Measurements from ENCODE around the gene ARFGAP3. TPM values are rescaled to one million over a fixed set of nuclear protein-coding genes. Genes with fewer than 3 reads are reported as not detected.

The ARFGAP3 gene
- polyA plus RNA-seq, 1 of the 3 experiments (the other 2 are of a cell fraction) = 12.6 TPM

GRCh38 chr22:42817556-42817955 is 39.5 kb downstream of the ARFGAP3 start (continued):
- TF ChIP-seq MEF2A (IDR thresholded peaks at IDR 0.05; ENCODE audit: borderline replicate concordance, low read depth) (no peak), RXRA (IDR thresholded peaks at IDR 0.05; ENCODE audit: borderline replicate concordance, low read depth) (no peak), TEAD4 (IDR thresholded peaks at IDR 0.05; ENCODE audit: borderline replicate concordance, insufficient read depth) (no peak), ELF1 (IDR thresholded peaks at IDR 0.05) (no peak), ZBTB33 (IDR thresholded peaks at IDR 0.05; ENCODE audit: borderline replicate concordance, low read depth) (no peak)

- POLR2A ChIA-PET = no interaction called here
- WGBS (ENCODE audit: low lambda C conversion rate) = 100% methylated on average over 3 of the region's 3 CpGs
- CTCF ChIA-PET = no interaction called here
These were observed 40.7 kb downstream of the ARFGAP3 start for GRCh38 chr22:42816336-42816735.

DNA sequence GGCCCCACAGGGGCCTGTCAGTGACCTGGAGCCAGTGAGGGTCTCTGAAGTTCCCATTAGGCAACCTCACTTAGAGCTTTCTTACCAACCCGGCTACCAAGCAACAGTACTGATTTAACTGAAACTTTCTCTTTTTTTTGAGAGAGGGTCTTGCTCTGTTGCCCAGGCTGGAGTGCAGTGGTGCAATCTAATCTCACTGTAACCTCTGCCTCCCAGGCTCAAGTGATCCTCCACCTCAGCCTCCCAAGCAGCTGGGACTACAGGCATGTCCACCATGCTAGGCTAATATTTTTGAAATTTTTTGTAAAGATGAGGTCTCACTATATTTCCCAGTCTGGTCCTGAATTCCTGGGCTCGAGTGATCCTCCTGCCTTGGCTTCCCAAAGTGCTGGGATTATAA is 42.5 kb downstream of the ARFGAP3 start:
- H2AFZ ChIP-seq (ENCODE audit: low read depth) = no peak overlapping the region
- H4K20me1 ChIP-seq (ENCODE audit: insufficient read depth) = no peaks in the 10 kb centered on the region
- POLR2A ChIA-PET = no interaction called here
- no peak overlapping the region for H3K4me3 ChIP-seq (ENCODE audit: low read depth in 2 of 2, low read length in 1 of 2)
- H3F3A ChIP-seq (replicated peaks; ENCODE audit: insufficient read depth) = no peaks in the 10 kb centered on the region
- CTCF ChIA-PET = interaction anchor here (0.6 kb wide), 1 partner anchor 34 kb away, joined by 3 read pairs; no protein-coding TSS in a partner anchor
- TF ChIP-seq RXRA (IDR thresholded peaks at IDR 0.05; ENCODE audit: borderline replicate concordance, low read depth) (no peak), MEF2A (IDR thresholded peaks at IDR 0.05; ENCODE audit: borderline replicate concordance, low read depth) (no peak), RFX5 (IDR thresholded peaks at IDR 0.05; ENCODE audit: low read length) (no peak)
- TF ChIP-seq, protein P1, sequence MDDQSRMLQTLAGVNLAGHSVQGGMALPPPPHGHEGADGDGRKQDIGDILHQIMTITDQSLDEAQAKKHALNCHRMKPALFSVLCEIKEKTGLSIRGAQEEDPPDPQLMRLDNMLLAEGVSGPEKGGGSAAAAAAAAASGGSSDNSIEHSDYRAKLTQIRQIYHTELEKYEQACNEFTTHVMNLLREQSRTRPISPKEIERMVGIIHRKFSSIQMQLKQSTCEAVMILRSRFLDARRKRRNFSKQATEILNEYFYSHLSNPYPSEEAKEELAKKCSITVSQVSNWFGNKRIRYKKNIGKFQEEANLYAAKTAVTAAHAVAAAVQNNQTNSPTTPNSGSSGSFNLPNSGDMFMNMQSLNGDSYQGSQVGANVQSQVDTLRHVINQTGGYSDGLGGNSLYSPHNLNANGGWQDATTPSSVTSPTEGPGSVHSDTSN (IDR thresholded peaks at IDR 0.05) = no peak
- H3K27ac ChIP-seq (ENCODE audit: low read depth in 2 of 2, low read length in 1 of 2) = no peak overlapping the region
- no peaks in the 10 kb centered on the region for H3K27me3 ChIP-seq (ENCODE audit: insufficient read depth)
- no peaks in the 10 kb centered on the region for H3K79me2 ChIP-seq (ENCODE audit: insufficient read depth)
- H3K36me3 ChIP-seq (replicated peaks in 1 of 2; ENCODE audit: control insufficient read depth in 1 of 2, insufficient read depth in 2 of 2, low read length in 1 of 2) = peaks cover 4 to 14% of the 10 kb centered on the region in 2 experiments
- no peak overlapping the region for H3K4me2 ChIP-seq
- no peaks in the 10 kb centered on the region for H3K9me3 ChIP-seq
- H3K9me2 ChIP-seq = no peaks in the 10 kb centered on the region
- H3K9ac ChIP-seq = no peak overlapping the region
- 80% methylated on average over 2 of the region's 2 CpGs for WGBS (ENCODE audit: low lambda C conversion rate)
- H3K4me1 ChIP-seq (ENCODE audit: control insufficient read depth in 1 of 2, insufficient read depth in 2 of 2, low read depth in 1 of 2, low read length in 1 of 2) = no peaks in the 10 kb centered on the region
- no peak for DNase-seq

More at GRCh38 chr22:42816336-42816735, 40.7 kb downstream of the ARFGAP3 start:
- Histone ChIP-seq H3K9me2 (no peaks in the 10 kb centered on the region), H3K27me3 (ENCODE audit: insufficient read depth) (no peaks in the 10 kb centered on the region), H3K4me1 (ENCODE audit: control insufficient read depth in 1 of 2, insufficient read depth in 2 of 2, low read depth in 1 of 2, low read length in 1 of 2) (no peaks in the 10 kb centered on the region), H3K4me2 (no peak overlapping the region), H3K36me3 (replicated peaks in 1 of 2; ENCODE audit: control insufficient read depth in 1 of 2, insufficient read depth in 2 of 2, low read length in 1 of 2) (peaks cover 4 to 15% of the 10 kb centered on the region in 2 experiments), H3K27ac (ENCODE audit: low read depth in 2 of 2, low read length in 1 of 2) (no peak overlapping the region), H3K9ac (no peak overlapping the region), H3K9me3 (no peaks in the 10 kb centered on the region), H3F3A (replicated peaks; ENCODE audit: insufficient read depth) (no peaks in the 10 kb centered on the region), H3K79me2 (ENCODE audit: insufficient read depth) (no peaks in the 10 kb centered on the region), H3K4me3 (ENCODE audit: low read depth in 2 of 2, low read length in 1 of 2) (no peak overlapping the region), H4K20me1 (ENCODE audit: insufficient read depth) (no peaks in the 10 kb centered on the region), H2AFZ (ENCODE audit: low read depth) (no peak overlapping the region)
- TF ChIP-seq TEAD4 (IDR thresholded peaks at IDR 0.05; ENCODE audit: borderline replicate concordance, insufficient read depth) (no peak), POLR2AphosphoS5 (IDR thresholded peaks at IDR 0.05; ENCODE audit: low read depth, low read length) (no peak), RXRA (IDR thresholded peaks at IDR 0.05; ENCODE audit: borderline replicate concordance, low read depth) (no peak), RCOR1 (IDR thresholded peaks at IDR 0.05; ENCODE audit: low read length) (no peak)
- DNase-seq = no peak

All from SK-N-SH (cell line).